Stimulated activated naive CD4-positive, alpha-beta T cell (primary cell): ENCODE data around the gene ARHGAP10.

Experiments
- DNase-seq, 6 experiments: peaks; one replicate each; lab custom pipeline; 2025; lab: John Stamatoyannopoulos, UW

Gene ARHGAP10

DNA sequence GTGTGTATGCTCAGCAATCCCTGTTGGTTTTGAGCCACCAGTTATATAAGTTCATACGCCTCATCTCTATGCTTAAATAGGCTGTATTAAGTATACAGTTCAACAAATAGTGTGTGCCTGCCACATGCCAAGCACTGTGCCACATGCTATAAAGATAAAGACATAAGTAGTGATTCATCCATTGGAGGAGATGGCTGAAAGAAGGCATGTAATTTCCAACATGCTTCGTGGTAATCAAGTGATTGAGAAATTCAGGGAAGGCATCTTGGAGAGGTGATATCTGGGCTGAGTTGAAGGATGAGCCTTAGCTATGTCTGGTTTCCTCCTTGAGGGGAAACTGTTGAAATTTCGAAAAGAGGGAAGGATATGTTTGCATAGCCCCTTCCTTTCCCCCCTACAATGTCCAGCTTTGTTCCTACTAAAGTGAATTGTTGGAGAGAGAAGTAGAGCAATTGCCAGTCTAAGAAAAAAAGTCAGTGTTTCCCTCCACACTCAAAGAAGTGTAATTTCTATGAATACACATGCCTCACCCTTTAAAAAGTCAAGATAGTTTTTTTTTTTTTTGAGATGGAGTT is 96.5 kb downstream of the ARHGAP10 start:
- no peak for DNase-seq

DNA sequence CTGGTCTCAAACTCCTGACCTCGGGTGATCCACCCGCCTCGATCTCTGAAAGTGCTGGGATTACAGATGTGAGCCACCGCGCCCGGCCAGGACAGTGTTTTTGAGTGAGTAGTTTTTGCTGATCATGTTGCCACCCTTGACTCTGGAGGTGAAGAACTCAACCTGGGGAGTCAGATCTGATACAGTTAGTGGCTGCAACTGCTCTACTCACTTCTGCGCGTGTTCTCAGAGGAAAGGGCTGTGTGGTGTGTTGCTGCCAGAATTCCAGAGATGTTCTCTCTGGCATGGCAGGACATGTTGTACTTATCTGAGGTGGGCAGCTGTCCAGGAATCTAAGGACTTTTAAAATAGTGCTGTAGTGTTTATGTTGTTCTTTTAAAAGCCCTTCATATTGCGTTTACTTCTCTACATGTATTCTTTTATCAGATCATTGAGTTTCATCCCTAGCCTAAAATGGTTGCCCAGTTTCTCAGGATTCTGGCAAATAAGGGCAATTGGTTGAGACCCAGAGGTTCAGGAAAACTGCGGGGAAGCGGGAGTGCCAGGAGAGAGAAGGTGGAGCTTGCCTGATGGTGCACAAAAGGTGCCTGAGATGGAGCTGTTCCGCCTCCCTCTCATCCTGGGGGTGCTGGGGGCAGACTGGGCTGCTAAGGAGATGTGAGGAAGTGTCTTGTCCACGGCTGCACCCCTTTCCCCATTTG is 97.7 kb downstream of the ARHGAP10 start:
- no peak for DNase-seq

GRCh38 chr4:147830102-147830463 is 98.2 kb downstream of the ARHGAP10 start:
- no peak for DNase-seq

DNA sequence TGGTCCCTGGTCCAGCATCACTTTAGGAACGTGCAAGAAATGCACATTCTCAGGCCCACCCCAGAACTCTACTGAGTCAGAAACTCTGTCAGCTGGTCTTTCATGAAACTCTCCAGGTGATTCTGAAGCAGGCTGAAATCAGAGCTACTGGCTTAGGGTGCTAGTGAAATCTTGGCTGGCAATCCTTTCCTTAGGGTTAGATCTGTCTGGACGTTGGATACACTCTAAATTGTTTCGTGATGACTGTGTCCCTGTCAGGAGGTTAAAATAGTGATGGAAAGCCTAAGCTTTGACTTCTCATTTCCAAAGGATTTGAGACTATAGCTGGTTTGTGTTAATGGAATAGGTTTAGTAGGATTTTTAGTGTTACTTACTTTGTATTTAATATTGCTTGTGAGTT is 99.1 kb downstream of the ARHGAP10 start:
- DNase-seq: no peak

- no peak for DNase-seq
Observed at GRCh38 chr4:147831551-147832171, 99.8 kb downstream of the ARHGAP10 start.

GRCh38 chr4:147833254-147833653 is 101.4 kb downstream of the ARHGAP10 start:
- DNase-seq: no peak

DNA sequence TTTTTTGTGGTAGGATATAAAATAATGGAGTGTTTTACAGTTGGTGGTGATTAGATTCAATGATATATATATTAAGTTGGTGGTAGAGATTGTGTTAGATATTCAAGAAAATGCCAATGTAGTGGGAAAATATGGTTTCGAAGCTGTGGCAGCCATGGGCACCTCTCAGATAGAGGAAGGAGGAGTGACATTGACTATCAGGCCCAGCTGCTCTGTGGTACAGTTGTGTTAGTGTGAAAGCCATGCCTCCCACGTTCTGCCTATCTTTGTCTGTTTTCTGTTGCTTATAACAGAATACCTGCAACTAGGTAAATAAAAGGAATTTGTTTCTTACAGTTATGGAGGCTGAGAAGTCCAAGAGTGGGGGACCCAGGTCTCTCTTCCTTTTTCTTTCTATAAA is 101.9 kb downstream of the ARHGAP10 start:
- no peak for DNase-seq

GRCh38 chr4:147834480-147834879 is 102.6 kb downstream of the ARHGAP10 start:
- DNase-seq: no peak

DNA sequence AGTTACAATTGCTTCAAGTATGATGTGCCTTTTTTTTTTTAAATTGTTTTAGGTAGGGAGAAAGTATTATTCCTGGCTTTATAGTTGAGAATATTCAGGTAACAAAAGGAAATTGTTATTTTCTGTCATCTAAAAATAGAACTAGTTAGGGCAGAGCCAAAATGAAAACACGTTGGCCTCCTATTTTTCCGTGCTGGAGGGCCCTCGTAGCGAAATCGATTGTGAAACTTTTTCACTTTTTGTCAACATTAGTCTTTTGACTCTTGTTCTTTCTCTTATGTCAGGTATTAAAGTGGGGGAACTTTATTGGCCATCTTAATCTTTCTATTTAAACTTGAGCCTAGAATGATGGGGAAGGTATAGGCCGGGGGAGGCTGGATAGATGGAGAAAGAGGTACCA is 104.9 kb downstream of the ARHGAP10 start:
- DNase-seq: no peak

DNA sequence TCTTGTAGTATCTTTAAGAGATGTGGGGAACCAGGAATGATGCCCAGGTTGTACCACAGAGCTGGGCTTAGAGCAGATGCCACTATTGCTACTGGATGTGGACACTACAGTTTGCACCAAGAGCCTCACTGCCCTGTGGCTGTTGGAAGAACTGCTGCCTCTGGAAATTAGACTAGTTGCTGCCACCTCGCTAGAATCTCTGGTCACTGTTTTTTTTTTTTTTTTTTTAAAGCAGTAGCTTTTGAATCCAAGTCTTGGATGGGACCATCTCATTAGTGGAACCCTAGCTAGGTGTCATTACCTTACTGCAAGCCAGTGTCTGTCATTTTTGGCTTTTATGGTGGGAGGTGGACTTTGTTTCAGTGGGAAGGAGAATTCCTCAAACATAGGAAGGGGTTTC is 105.5 kb downstream of the ARHGAP10 start:
- DNase-seq: no peak

GRCh38 chr4:147837854-147838253 is 106.0 kb downstream of the ARHGAP10 start:
- no peak for DNase-seq

DNA sequence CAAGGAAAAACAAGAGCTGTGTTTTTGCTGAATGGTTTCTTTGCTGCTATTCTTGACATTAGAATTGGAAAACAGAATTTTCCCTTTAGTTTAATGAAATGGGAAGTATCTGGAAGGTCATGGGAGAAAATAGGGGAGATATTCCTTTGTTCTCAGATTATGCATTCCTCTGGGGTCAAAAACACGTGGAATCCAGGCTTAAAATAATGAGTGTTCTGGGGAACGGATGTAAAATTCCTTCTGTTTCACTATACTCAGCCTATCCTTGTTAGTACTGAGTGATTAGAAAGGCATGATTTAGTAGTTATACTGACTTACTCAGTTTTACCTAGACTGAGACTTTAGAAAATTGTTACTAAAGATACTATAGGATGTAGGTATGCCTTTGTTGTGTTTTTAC is 107.3 kb downstream of the ARHGAP10 start:
- DNase-seq: no peak

DNA sequence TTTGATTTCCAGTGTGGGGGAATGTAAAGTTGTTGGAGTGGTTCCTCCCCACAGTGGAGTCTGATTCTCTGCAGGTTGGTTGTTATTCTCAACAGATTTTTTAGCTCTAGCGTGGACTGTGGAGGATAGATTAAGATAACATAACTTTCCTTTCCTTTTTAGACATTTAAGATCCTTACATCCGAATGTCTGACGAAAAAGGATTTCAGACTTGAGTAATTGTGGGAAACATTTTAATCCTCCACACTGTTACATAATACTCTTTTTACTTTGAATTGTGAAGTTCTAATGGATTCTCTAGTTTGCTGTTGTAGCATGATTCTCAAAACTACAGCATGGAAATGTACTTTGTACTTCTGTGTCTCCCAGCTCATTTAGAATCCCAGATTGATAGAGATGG is 107.8 kb downstream of the ARHGAP10 start:
- no peak for DNase-seq

GRCh38 chr4:147840838-147841738 is 109.2 kb downstream of the ARHGAP10 start:
- no peak for DNase-seq

DNA sequence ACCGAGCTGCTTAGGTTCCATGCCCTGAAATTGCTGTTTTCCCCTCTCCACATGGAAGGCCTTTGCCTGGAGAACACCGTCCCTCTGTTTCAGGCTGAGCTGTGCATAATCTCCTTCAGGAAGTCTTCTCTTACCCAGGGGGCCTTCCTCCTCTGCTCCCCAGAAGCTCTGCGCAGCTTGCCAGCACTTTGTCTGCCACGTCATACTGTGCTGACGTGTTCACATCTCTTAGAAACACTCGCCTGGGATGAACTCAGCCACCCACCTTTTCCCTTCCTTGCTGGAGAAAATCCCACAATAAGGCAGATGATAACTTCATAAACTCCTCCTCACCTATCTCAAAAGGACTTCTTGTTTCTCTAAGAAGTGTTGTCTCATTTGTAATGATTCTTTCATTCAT is 110.7 kb downstream of the ARHGAP10 start:
- no peak for DNase-seq

GRCh38 chr4:147843162-147843561 is 111.3 kb downstream of the ARHGAP10 start:
- DNase-seq: peak in 1 of 6 experiments; percentile 1

GRCh38 chr4:147844781-147845180 is 112.9 kb downstream of the ARHGAP10 start:
- DNase-seq: no peak

DNA sequence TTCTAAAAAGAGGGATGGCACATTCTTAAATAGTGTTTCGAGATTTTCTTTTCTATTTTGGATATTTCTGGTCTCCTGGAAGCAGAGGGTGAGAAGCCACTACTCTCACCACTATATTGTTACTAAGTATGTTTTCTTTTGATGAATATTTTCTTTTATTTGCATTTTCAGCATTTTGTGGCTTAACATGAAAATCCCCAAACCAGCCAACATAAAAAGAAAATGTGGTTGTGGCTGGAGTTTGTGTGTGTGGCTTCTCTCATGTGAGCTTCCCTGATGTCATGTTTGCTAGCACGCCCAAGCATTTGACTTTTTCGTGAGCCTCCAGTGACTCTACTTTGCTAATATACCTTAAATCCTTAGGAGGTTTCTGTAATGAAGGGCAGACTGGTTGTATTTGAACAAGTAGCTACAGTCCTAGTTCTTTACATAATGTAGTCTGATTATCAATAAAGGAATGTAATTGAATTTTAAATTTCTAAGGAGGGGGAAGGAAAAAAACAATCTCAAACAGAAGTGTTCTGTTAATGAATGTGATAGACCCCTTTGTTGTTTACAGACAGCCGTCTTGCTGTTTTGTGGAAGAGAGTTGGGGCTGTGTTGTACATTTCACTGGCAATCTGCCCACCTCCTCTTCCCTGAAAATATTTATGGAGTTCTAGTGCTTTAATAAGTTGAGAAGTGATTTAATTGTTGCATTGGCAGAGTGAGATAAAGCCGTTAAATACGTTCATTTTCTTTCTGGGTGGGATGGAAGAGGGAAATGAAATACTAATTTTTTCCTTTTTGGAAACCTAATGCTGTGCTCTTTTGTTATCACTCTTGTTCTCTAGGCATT is 114.6 kb downstream of the ARHGAP10 start:
- no peak for DNase-seq

DNA sequence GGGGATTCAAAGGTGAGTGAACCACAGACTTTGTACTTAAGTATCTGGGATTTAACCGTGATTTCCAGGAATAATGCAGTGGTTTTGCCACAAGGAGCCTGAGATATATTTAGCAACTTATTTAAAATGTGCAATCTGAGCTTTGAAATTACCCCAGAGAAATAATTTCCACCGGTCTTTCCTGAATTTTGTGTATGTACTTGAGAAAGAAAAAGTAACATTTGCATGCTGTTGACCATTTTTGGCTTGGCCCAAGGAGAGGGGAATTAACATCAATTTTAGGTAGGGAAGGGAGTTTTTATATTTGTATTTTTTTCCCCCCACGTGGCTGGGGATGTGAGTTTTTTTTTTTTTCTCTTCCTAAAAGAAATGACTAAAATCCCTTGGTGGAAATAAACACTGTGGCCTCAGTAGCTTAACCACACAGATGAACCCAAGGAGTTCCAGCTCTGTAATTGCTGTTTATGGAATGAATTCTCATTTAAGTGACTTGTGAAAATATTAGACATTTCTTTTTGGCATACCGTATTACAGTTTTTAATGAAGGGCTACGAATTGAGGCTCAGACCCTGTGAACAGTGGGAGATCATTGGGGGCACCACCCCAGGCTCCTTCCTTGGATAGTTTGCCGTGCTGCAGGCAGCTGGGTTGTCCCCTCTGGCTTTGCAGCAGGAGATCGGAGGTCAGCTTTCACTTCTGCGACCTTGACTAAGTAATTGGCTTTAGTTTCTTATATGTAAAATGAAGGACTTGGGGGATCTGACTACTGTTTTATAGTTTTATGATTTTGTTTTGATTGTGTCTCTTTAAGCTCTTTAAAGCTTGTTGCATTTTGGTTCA is 116.1 kb downstream of the ARHGAP10 start:
- DNase-seq: no peak

DNA sequence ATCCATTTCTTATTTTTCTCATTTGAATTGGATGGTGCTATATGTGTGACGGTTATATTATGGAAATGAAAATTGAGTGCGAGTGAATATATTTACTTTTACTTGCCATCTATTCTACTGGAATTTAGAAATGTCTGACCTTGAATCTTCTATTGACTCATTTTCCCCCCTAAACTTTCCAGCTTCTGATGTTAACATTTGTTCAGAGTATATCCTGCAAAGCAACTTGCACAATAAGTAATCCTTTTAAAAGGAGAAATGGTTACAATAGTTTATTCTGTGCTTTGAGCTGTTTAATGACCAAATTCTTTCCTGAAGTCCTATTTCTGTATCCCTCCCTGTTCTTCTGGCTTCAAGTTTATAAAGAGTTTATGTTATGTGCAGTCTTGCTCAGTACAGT is 116.7 kb downstream of the ARHGAP10 start:
- DNase-seq: no peak

DNA sequence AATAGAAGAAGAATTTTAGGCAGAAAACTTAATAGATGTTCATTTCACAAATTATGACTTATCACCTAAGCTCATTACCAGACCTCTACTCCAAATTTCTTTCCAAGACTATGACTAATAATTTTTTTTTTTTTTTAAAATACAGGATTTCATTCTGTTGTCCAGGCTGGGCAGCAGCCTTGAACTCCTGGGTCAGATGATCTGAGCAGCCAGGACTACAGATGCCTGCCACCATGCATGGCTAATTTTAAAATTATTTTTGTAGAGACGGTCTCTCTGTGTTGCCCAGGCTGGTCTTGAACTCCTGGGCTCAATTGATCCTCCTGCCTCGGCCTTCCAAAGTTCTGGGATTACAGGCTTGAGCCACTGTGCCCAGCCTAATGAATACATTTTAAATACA is 119.2 kb downstream of the ARHGAP10 start:
- DNase-seq: no peak
